Retinal pigment epithelial cell (primary cell): ENCODE results near the gene TCN1.

Source experiments
- DNase-seq: peaks from one replicate; pipeline ENCODE4 v3.0.0-alpha.2; 2010; ENCODE audit warnings: low read depth
- H3K4me3 ChIP-seq: 2 replicates; pipeline ENCODE4 v1.5.1; 2011; ENCODE audit warnings: mild to moderate bottlenecking, low read length, control low read depth, moderate library complexity
- CTCF ChIP-seq: conservative IDR thresholded peaks from 2 replicates; pipeline ENCODE4 v1.5.1; 2011; ENCODE audit warnings: low read depth, low read length, control low read depth, inconsistent platforms

TCN1 gene

GRCh38 chr11:59845399-59845798, 20.9 kb downstream of the TCN1 start, which contains the start of gene CBLIF:
Gene CBLIF, minus strand, starts transcription at chr11:59845499. Its CDS starts 46 bp downstream, at chr11:59845453.
- H3K4me3 ChIP-seq, result no peak within 1 kb of the TSS
- DNase-seq, result no peak
- no peak for TF ChIP-seq CTCF

- DNase-seq, result no peak
- TF ChIP-seq CTCF, result no peak
- H3K4me3 ChIP-seq, result no peak overlapping the region
Measured at GRCh38 chr11:59842316-59842715, 24.0 kb downstream of the TCN1 start.

- no peak overlapping the region for H3K4me3 ChIP-seq
- no peak for TF ChIP-seq CTCF
- no peak for DNase-seq
Measured at GRCh38 chr11:59841514-59841913, 24.8 kb downstream of the TCN1 start.

GRCh38 chr11:59839615-59840014, 26.7 kb downstream of the TCN1 start:
- no peak for TF ChIP-seq CTCF
- DNase-seq, result no peak
- no peak overlapping the region for H3K4me3 ChIP-seq

GRCh38 chr11:59833602-59834001, 32.7 kb downstream of the TCN1 start:
- TF ChIP-seq CTCF, result no peak
- H3K4me3 ChIP-seq, result no peak overlapping the region
- DNase-seq, result no peak

- TF ChIP-seq CTCF, result no peak
- H3K4me3 ChIP-seq, result no peak overlapping the region
- no peak for DNase-seq
Measured at GRCh38 chr11:59829358-59829757, 36.9 kb downstream of the TCN1 start.

- DNase-seq, result peak; percentile 27
- no peak overlapping the region for H3K4me3 ChIP-seq
- peak; percentile 68 for TF ChIP-seq CTCF
Measured at GRCh38 chr11:59822989-59823566, 43.2 kb downstream of the TCN1 start.
